ENCODE measurements around the gene WBP1L.

DNA sequence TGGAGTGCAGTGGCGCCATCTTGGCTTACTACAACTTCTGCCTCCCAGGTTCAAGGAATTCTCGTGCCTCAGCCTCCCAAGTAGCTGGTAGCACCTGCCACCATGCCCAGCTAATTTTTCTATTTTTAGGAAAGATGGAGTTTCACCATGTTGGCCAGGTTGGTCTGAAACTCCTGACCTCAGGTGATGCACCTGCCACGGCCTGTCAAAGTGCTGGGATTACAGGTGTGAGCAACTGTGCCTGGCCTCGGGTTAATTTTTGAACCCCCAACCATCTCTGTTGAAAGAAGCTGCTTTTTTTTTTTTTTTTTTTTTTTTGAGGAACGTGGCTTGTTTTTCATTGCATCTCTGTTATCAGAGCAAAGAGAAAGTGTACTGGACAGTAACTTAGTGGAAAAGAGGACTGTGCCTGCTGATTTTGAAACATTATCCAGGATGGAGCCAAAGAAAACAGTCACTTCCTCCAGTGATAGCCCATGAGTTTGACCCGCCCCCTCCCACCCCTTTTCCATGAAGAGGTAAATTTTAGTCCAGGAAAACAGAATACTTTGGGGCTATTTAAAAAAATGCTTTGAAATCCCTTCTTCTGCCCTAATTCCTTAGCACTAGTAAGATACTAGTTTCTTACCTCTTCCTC, 38.3 kb downstream of the WBP1L start:
- TF ChIP-seq, protein P1, sequence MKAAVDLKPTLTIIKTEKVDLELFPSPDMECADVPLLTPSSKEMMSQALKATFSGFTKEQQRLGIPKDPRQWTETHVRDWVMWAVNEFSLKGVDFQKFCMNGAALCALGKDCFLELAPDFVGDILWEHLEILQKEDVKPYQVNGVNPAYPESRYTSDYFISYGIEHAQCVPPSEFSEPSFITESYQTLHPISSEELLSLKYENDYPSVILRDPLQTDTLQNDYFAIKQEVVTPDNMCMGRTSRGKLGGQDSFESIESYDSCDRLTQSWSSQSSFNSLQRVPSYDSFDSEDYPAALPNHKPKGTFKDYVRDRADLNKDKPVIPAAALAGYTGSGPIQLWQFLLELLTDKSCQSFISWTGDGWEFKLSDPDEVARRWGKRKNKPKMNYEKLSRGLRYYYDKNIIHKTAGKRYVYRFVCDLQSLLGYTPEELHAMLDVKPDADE (IDR thresholded peaks at IDR 0.05) = no peak
- TF ChIP-seq CTCF (conservative IDR thresholded peaks at IDR 0.05; ENCODE audit: low read depth in 2 of 2) (no peak), POLR2AphosphoS5 (IDR thresholded peaks at IDR 0.05; ENCODE audit: low read depth) (no peak), EZH2phosphoT487 (IDR thresholded peaks at IDR 0.05; ENCODE audit: unreplicated experiment) (no peak)
- TF ChIP-seq, protein P2, sequence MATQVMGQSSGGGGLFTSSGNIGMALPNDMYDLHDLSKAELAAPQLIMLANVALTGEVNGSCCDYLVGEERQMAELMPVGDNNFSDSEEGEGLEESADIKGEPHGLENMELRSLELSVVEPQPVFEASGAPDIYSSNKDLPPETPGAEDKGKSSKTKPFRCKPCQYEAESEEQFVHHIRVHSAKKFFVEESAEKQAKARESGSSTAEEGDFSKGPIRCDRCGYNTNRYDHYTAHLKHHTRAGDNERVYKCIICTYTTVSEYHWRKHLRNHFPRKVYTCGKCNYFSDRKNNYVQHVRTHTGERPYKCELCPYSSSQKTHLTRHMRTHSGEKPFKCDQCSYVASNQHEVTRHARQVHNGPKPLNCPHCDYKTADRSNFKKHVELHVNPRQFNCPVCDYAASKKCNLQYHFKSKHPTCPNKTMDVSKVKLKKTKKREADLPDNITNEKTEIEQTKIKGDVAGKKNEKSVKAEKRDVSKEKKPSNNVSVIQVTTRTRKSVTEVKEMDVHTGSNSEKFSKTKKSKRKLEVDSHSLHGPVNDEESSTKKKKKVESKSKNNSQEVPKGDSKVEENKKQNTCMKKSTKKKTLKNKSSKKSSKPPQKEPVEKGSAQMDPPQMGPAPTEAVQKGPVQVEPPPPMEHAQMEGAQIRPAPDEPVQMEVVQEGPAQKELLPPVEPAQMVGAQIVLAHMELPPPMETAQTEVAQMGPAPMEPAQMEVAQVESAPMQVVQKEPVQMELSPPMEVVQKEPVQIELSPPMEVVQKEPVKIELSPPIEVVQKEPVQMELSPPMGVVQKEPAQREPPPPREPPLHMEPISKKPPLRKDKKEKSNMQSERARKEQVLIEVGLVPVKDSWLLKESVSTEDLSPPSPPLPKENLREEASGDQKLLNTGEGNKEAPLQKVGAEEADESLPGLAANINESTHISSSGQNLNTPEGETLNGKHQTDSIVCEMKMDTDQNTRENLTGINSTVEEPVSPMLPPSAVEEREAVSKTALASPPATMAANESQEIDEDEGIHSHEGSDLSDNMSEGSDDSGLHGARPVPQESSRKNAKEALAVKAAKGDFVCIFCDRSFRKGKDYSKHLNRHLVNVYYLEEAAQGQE (IDR thresholded peaks at IDR 0.05; ENCODE audit: unreplicated experiment) = no peak
